GM11168 (cell line): ENCODE measurements around the gene LIMS1.
"Not testable (repeated sequence)": the region's sequence is repeated elsewhere in the genome, so short reads cannot be mapped to it uniquely, and the experiment has no call there.

Experiments used
- in situ Hi-C: fragments of 300-500 bp; cut with MboI; formaldehyde crosslinking; loops from one replicate; pipeline ENCODE4 v1.12.0; 2022; ENCODE audit warnings: low sequenced_read_pairs; ENCODE audit not compliant: unreplicated experiment

LIMS1 gene

GRCh38 chr2:108628936-108629335, 94.7 kb downstream of the LIMS1 start:
- in situ Hi-C loops: no loop called here

GRCh38 chr2:108629417-108629816, 95.1 kb downstream of the LIMS1 start:
- in situ Hi-C loops: no loop called here

GRCh38 chr2:108630567-108631405, 96.5 kb downstream of the LIMS1 start:
- in situ Hi-C loops: no loop called here

- in situ Hi-C loops: no loop called here
These were observed 98.3 kb downstream of the LIMS1 start for GRCh38 chr2:108632332-108633160.

- in situ Hi-C loops: no loop called here
These were observed 99.1 kb downstream of the LIMS1 start for GRCh38 chr2:108633409-108633808.

GRCh38 chr2:108634011-108634410, 99.7 kb downstream of the LIMS1 start:
- in situ Hi-C loops: no loop called here

- in situ Hi-C loops: no loop called here
These were observed 100.4 kb downstream of the LIMS1 start for GRCh38 chr2:108634576-108635160.

GRCh38 chr2:108635630-108636354, 101.5 kb downstream of the LIMS1 start:
- in situ Hi-C loops: no loop called here

- in situ Hi-C loops: no loop called here
These were observed 103.0 kb downstream of the LIMS1 start for GRCh38 chr2:108637304-108637669.

GRCh38 chr2:108640731-108641130, 106.5 kb downstream of the LIMS1 start:
- in situ Hi-C loops: no loop called here

GRCh38 chr2:108641756-108642155, 107.5 kb downstream of the LIMS1 start:
- in situ Hi-C loops: no loop called here

GRCh38 chr2:108643261-108643849, 109.1 kb downstream of the LIMS1 start:
- in situ Hi-C loops: no loop called here

- in situ Hi-C loops: not testable (repeated sequence)
These were observed 109.6 kb downstream of the LIMS1 start for GRCh38 chr2:108643862-108644261.

GRCh38 chr2:108644446-108644845, 110.2 kb downstream of the LIMS1 start:
- in situ Hi-C loops: not testable (repeated sequence)

GRCh38 chr2:108648796-108649195, 114.5 kb downstream of the LIMS1 start:
- in situ Hi-C loops: not testable (repeated sequence)

GRCh38 chr2:108650465-108650864, 116.2 kb downstream of the LIMS1 start:
- in situ Hi-C loops: loop anchor here (25.0 kb wide), 1 partner anchor 1262 kb away; no protein-coding TSS in a partner anchor

- in situ Hi-C loops: loop anchor here (25.0 kb wide), 1 partner anchor 1261 kb away; no protein-coding TSS in a partner anchor
These were observed 117.2 kb downstream of the LIMS1 start for GRCh38 chr2:108651468-108651867.

GRCh38 chr2:108652187-108652931, 118.1 kb downstream of the LIMS1 start:
- in situ Hi-C loops: loop anchor here (25.0 kb wide), 1 partner anchor 1260 kb away; no protein-coding TSS in a partner anchor

GRCh38 chr2:108653425-108653824, 119.2 kb downstream of the LIMS1 start:
- in situ Hi-C loops: loop anchor here (25.0 kb wide), 1 partner anchor 1259 kb away; no protein-coding TSS in a partner anchor
